Natural killer cell (primary cell): ENCODE measurements around the gene SAFB. TPM values are rescaled to one million over a fixed set of nuclear protein-coding genes. Genes with fewer than 3 reads are reported as not detected.
A peak's percentile ranks its signal among the peaks of the same experiment; 100 is the strongest.

Experiments used
- ATAC-seq, 3 donors: fragments of 150-1000 bp in 2 of 3; fragments of 200-7000 bp in 1 of 3; cut with Tn5 transposase; 1 replicate in 1 of 3; 2 replicates in 2 of 3; pipeline ENCODE4 v1.10.0; 2021; ENCODE audit warnings: mild to moderate bottlenecking in 2 of 3, moderate library complexity in 2 of 3
- DNase-seq, 2 donors: peaks; one replicate each; pipeline versions ENCODE4 v3.0.0 to v3.0.0-alpha.2; 2013 to 2021; ENCODE audit warnings: mixed read lengths in 1 of 2
- H3K27ac ChIP-seq: one replicate; pipeline ENCODE4 v1.5.1; 2013; ENCODE audit warnings: mild to moderate bottlenecking, low read length
- H3K27me3 ChIP-seq: one replicate; pipeline ENCODE4 v1.6.1; 2013; ENCODE audit warnings: low read length; ENCODE audit not compliant: control insufficient read depth, insufficient read depth
- H3K36me3 ChIP-seq: one replicate; pipeline ENCODE4 v1.6.1; 2013; ENCODE audit warnings: low read length; ENCODE audit not compliant: control insufficient read depth, insufficient read depth
- H3K4me1 ChIP-seq: one replicate; pipeline ENCODE4 v1.6.1; 2013; ENCODE audit warnings: low read length; ENCODE audit not compliant: control insufficient read depth, insufficient read depth
- H3K4me3 ChIP-seq: one replicate; pipeline ENCODE4 v1.5.1; 2013; ENCODE audit warnings: low read length
- H3K9me3 ChIP-seq: one replicate; pipeline ENCODE4 v1.6.1; 2013; ENCODE audit warnings: low read length; ENCODE audit not compliant: control insufficient read depth, insufficient read depth
- H3K27ac Mint-ChIP-seq, 2 donors: one replicate each; pipeline ENCODE4 v1.8.0; 2022; ENCODE audit warnings: mild to moderate bottlenecking in 2 of 2, mixed read lengths in 2 of 2, moderate library complexity in 1 of 2
- H3K27me3 Mint-ChIP-seq, 2 donors: one replicate each; pipeline ENCODE4 v1.8.0; 2022; ENCODE audit warnings: low read depth in 2 of 2, mixed read lengths in 2 of 2
- H3K36me3 Mint-ChIP-seq: one replicate; pipeline ENCODE4 v1.8.0; 2022; ENCODE audit warnings: mixed read lengths
- H3K4me1 Mint-ChIP-seq, 2 donors: one replicate each; pipeline ENCODE4 v1.8.0; 2022; ENCODE audit warnings: mixed read lengths in 2 of 2
- H3K4me3 Mint-ChIP-seq: one replicate; pipeline ENCODE4 v1.8.0; 2022; ENCODE audit warnings: mild to moderate bottlenecking, moderate library complexity, mixed read lengths
- H3K9me3 Mint-ChIP-seq, 2 donors: one replicate each; pipeline ENCODE4 v1.8.0; 2022; ENCODE audit warnings: mixed read lengths in 2 of 2
- CTCF ChIP-seq: fragments of 200-600 bp; IDR thresholded peaks from one replicate; pipeline ENCODE4 v1.8.0; 2022; ENCODE audit warnings: antibody characterized with exemption
- WGBS: methylation state at CpG from one replicate; pipeline ENCODE4 v1.1.7; 2013; ENCODE audit warnings: missing lambda C conversion rate; ENCODE audit not compliant: insufficient coverage; 5-methylcytosine and 5-hydroxymethylcytosine counted together
- intact Hi-C: fragments of 100-400 bp; cut with micrococcal nuclease; formaldehyde crosslinking; loops from one replicate; pipeline ENCODE4 v1.14.2; 2022
- total RNA-seq, 4 donors: library from RNA; stranded (reverse); fragments of 120-200 nt in 1 of 4; gene quantifications; one replicate each; pipeline versions ENCODE4 v1.2.3 to v1.2.4, GENCODE V29; 2013 to 2022

The SAFB gene
- total RNA-seq, 3 donors from 2014 or later (not counting 1 experiment from before 2014, with no cell fraction given), result 195 to 229 (median 207) TPM

GRCh38 chr19:5671600-5671999, 48.7 kb downstream of the SAFB start:
- DNase-seq (no peak), ATAC-seq (no peak)
- H3K4me1 Mint-ChIP-seq, result peaks cover 0 to 3% of the 10 kb centered on the region in 2 donors
- intact Hi-C loops, result no loop called here
- no peak overlapping the region for H3K27ac Mint-ChIP-seq
- H3K36me3 Mint-ChIP-seq, result no peaks in the 10 kb centered on the region
- H3K27me3 Mint-ChIP-seq, result no peaks in the 10 kb centered on the region
- Histone ChIP-seq H3K4me1 (no peaks in the 10 kb centered on the region), H3K27ac (no peak overlapping the region), H3K9me3 (no peaks in the 10 kb centered on the region), H3K27me3 (no peaks in the 10 kb centered on the region), H3K4me3 (no peak overlapping the region), H3K36me3 (peaks cover 25% of the 10 kb centered on the region)
- no peak overlapping the region for H3K4me3 Mint-ChIP-seq
- TF ChIP-seq CTCF, result no peak
- 98% methylated on average over 7 of the region's 7 CpGs for WGBS
- H3K9me3 Mint-ChIP-seq, result peaks cover 0 to 4% of the 10 kb centered on the region in 2 donors

DNA sequence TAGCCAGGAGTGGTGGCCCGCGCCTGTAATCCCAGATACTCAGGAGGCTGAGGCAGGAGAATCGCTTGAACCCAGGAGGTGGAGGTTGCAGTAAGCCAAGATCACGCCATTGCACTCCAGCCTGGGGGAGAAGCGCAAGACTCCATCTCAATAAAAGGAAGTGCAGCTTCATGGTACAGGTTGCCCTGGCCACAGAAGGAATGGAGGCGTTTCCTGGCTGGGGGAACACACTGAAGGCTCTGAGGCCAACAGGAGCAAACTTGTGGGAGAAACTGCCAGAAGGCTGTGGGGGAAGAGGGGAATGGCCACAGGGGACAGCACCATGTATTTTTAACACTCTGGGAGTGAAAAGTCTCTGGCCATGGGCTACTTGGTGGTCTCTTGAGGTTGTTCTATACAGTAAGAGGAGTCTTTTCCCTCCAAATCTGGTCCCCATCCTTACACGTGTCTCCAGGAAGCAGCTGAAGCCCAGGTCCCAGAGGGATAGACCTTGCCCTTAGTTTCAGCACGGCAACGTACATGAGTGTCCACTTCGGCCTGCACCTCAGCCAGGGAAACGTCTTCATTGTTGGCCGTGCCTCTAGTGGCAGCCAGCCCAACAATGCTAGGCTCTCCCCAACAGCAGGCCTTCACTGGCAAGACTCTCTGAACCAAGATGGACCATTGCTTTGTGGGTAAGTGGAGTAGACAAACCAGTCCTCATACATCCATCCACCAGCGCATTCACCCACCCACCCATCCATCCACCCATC, 50.0 kb downstream of the SAFB start:
- Mint-ChIP-seq H3K27ac (peak overlapping the region; percentile 49 to 56), H3K4me3 (no peak overlapping the region), H3K9me3 (peaks cover 0 to 4% of the 10 kb centered on the region in 2 donors), H3K4me1 (peaks cover 0 to 3% of the 10 kb centered on the region in 2 donors), H3K27me3 (no peaks in the 10 kb centered on the region), H3K36me3 (no peaks in the 10 kb centered on the region)
- no peak for DNase-seq
- no peaks in the 10 kb centered on the region for H3K27me3 ChIP-seq
- H3K9me3 ChIP-seq, result no peaks in the 10 kb centered on the region
- no peaks in the 10 kb centered on the region for H3K4me1 ChIP-seq
- WGBS, result 96% methylated on average over 13 of the region's 13 CpGs
- no peak for TF ChIP-seq CTCF
- no peak overlapping the region for H3K4me3 ChIP-seq
- intact Hi-C loops, result no loop called here
- H3K27ac ChIP-seq, result no peak overlapping the region
- H3K36me3 ChIP-seq, result peaks cover 14% of the 10 kb centered on the region
- no peak for ATAC-seq

- Mint-ChIP-seq H3K9me3 (peaks cover 0 to 4% of the 10 kb centered on the region in 2 donors), H3K36me3 (no peaks in the 10 kb centered on the region), H3K27ac (no peak overlapping the region), H3K4me1 (peaks cover 0 to 3% of the 10 kb centered on the region in 2 donors), H3K4me3 (no peak overlapping the region), H3K27me3 (no peaks in the 10 kb centered on the region)
- no peak overlapping the region for H3K4me3 ChIP-seq
- H3K4me1 ChIP-seq, result no peaks in the 10 kb centered on the region
- 100% methylated on average over 1 of the region's 1 CpG for WGBS
- DNase-seq (no peak), ATAC-seq (no peak)
- intact Hi-C loops, result no loop called here
- H3K9me3 ChIP-seq, result no peaks in the 10 kb centered on the region
- no peaks in the 10 kb centered on the region for H3K27me3 ChIP-seq
- peaks cover 12% of the 10 kb centered on the region for H3K36me3 ChIP-seq
- H3K27ac ChIP-seq, result no peak overlapping the region
- TF ChIP-seq CTCF, result no peak
These were observed 50.9 kb downstream of the SAFB start for GRCh38 chr19:5673752-5674151.

- DNase-seq (no peak), ATAC-seq (no peak)
- no peaks in the 10 kb centered on the region for H3K36me3 Mint-ChIP-seq
- H3K27me3 Mint-ChIP-seq, result no peaks in the 10 kb centered on the region
- no peaks in the 10 kb centered on the region for H3K27me3 ChIP-seq
- no peak overlapping the region for H3K27ac ChIP-seq
- 96% methylated on average over 5 of the region's 5 CpGs for WGBS
- H3K27ac Mint-ChIP-seq, result no peak overlapping the region
- H3K4me3 Mint-ChIP-seq, result no peak overlapping the region
- H3K4me1 Mint-ChIP-seq, result peaks cover 5 to 12% of the 10 kb centered on the region in 2 donors
- no peaks in the 10 kb centered on the region for H3K9me3 ChIP-seq
- TF ChIP-seq CTCF, result no peak
- peaks cover 0 to 4% of the 10 kb centered on the region in 2 donors for H3K9me3 Mint-ChIP-seq
- peaks cover 3% of the 10 kb centered on the region for H3K36me3 ChIP-seq
- intact Hi-C loops, result no loop called here
- no peak overlapping the region for H3K4me3 ChIP-seq
- H3K4me1 ChIP-seq, result peaks cover 7% of the 10 kb centered on the region
These were observed 51.8 kb downstream of the SAFB start for GRCh38 chr19:5674714-5675113.
